NT2/D1 (cell line): Measurements from ENCODE around the gene LIMS1.
A peak's percentile ranks its signal among the peaks of the same experiment; 100 is the strongest.

Experiments used
- DNase-seq: peaks from one replicate; pipeline ENCODE4 v3.0.0-alpha.2; 2011; ENCODE audit warnings: low read depth, low spot score
- H3K27me3 ChIP-seq: 2 replicates; pipeline ENCODE4 v1.6.0; 2011; ENCODE audit warnings: mild to moderate bottlenecking; ENCODE audit not compliant: insufficient read length, insufficient read depth
- H3K36me3 ChIP-seq: 2 replicates; pipeline ENCODE4 v1.6.1; 2011; ENCODE audit warnings: mild to moderate bottlenecking, low read length, mixed read lengths; ENCODE audit not compliant: insufficient read depth, insufficient read length
- H3K4me1 ChIP-seq: 2 replicates; pipeline ENCODE4 v1.5.1; 2011; ENCODE audit not compliant: insufficient read depth, insufficient read length
- H3K4me3 ChIP-seq: 2 replicates; pipeline ENCODE4 v1.5.1; 2011; ENCODE audit warnings: low read depth; ENCODE audit not compliant: insufficient read length
- H3K9ac ChIP-seq: 2 replicates; pipeline ENCODE4 v1.6.0; 2011; ENCODE audit warnings: low read depth; ENCODE audit not compliant: insufficient read length
- H3K9me3 ChIP-seq: 2 replicates; pipeline ENCODE4 v1.5.1; 2011; ENCODE audit warnings: mild to moderate bottlenecking, low read length; ENCODE audit not compliant: insufficient read depth
- SUZ12 ChIP-seq: IDR thresholded peaks from 2 replicates; pipeline ENCODE4 v1.6.1; 2011; ENCODE audit not compliant: insufficient read length, insufficient read depth; ENCODE audit errors: extremely low read depth
- YY1 ChIP-seq: IDR thresholded peaks from 2 replicates; pipeline ENCODE4 v1.6.1; 2011; ENCODE audit not compliant: insufficient read length, insufficient read depth
- ZNF274 ChIP-seq: IDR thresholded peaks from 2 replicates; pipeline ENCODE4 v1.6.1; 2011; ENCODE audit warnings: mild to moderate bottlenecking, low read depth, low read length

The LIMS1 gene

DNA sequence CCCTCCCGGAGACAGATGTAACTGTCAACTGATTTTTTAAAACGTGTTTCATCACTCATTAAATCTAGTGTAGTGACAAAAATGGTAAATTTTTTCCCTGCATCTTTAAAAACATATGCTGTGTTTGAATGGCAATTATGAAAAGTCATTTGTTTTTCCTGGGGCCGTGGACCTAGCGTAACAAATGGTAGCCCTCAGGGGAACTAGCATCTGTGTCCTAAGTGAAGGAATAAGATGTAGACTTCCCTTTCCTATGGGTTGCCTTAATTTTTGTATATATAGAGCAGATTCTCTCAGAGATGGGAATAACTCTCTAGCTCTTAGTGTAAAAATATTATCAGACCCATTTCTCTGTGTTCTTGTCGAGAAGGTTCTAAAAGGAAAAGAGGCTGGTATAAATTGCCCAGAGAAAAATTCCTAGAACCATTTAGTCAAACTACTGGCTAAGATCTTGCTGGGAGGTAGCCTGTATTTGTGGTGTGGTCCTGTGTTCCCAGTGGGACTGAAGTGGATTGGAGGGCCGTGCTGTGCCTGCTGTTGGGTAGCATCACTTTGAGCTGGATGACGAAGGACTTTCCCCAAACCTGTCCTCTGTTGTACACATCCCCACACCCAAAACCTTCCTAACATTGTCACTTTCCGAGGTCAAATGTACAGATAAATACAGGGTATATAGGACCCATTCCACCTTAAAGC lies 85.8 kb downstream of the LIMS1 start:
- H3K9me3 ChIP-seq = no peaks in the 10 kb centered on the region
- no peak for DNase-seq
- no peaks in the 10 kb centered on the region for H3K4me1 ChIP-seq
- H3K9ac ChIP-seq = no peak overlapping the region
- TF ChIP-seq YY1 = no peak
- no peak for TF ChIP-seq ZNF274
- no peak for TF ChIP-seq SUZ12
- H3K4me3 ChIP-seq = no peak overlapping the region
- peaks cover 2% of the 10 kb centered on the region for H3K36me3 ChIP-seq
- H3K27me3 ChIP-seq = no peaks in the 10 kb centered on the region

DNA sequence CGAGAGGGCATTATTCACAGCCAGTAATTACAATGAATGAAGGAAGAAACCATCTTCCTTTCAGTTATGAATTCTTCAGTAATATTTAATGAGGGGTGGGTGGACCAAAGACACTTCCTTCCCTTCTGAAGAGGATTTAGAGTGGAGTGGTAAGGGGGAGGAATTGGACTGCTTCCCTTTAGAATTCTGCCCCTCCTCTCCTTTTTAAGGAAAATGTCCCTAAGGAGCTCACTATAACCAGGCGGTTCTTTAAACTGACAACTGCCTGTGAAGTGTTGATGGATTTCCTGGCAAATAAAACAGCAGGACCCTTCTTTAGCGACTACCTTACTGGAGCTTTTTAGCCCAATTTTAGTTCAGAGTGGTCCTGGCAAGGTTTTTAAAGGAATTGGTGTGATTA lies 86.4 kb downstream of the LIMS1 start:
- Histone ChIP-seq H3K4me3 (no peak overlapping the region), H3K36me3 (peaks cover 2% of the 10 kb centered on the region), H3K9me3 (no peaks in the 10 kb centered on the region), H3K4me1 (no peaks in the 10 kb centered on the region), H3K27me3 (no peaks in the 10 kb centered on the region), H3K9ac (no peak overlapping the region)
- DNase-seq = no peak
- TF ChIP-seq SUZ12 = no peak
- TF ChIP-seq YY1 = no peak
- no peak for TF ChIP-seq ZNF274

DNA sequence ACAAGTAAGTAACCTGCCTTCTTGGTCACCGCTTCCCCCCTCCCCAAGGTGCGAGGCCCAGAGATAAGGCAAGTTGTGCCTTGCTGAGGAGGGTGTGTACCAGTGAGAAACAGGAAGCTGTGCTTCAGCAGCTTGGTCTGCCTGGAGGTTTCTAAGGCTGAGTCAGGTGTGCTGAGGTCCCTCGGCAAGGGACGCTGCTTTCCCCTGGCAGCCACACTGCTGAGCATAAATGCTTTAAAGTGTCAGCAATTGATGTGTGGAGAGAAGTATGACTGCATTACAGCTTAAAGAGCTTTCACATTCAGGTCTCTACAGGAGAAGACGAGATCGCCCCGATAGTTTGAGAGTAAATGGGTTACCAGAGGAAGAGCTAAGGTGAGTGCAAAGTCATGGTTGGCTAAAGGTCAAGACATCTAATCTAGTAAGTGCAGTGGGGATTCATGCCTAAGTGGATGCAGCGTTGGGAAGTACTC lies 86.9 kb downstream of the LIMS1 start:
- Histone ChIP-seq H3K9me3 (no peaks in the 10 kb centered on the region), H3K36me3 (no peaks in the 10 kb centered on the region), H3K4me1 (no peaks in the 10 kb centered on the region), H3K9ac (no peak overlapping the region), H3K27me3 (no peaks in the 10 kb centered on the region), H3K4me3 (no peak overlapping the region)
- DNase-seq = peak; percentile 48
- TF ChIP-seq YY1 (no peak), ZNF274 (no peak)

DNA sequence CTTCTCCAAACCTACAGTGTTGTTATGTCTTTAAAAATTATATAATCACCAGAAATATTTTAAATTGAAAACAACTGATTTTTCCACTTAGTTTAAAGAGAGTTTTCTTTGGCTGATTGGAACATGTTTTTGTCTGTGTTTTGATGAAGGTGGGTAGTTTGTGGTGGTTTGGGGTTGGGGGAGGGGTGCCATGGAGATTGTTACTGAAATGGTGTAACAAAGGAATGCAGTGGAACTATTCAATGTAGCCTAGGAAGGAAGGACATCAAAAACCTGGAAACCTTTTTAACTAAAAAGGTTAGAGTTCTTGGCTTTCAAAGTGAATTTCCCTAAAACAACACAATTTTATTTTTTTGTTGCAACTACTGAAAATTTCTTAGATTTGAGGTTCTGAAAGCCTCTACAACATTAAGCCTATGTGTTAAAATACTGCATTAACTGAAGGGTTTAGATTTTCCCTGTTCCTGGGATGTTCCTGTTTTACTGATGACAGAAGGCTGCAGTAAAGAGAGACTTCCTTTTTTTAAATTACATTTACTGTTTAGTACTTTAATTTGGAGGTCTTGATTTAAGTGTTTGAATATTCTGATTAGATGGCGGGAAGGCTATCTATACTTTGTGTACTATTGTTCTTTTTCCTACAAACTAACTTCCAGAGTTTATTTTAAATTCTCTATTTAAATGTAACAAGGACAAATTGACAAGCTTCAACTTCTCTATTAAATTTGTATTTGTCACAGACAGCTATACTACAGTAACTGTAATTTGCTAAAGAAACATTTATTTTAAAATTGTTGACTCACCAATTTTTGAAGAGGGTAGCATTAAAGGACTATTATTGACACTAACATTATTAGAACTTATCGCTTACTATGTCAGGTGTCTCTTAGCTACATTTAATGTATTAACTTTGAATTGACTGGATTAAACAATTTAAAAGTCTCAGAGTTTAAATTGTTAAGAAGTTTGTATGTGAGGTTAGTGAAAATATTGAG lies 87.7 kb downstream of the LIMS1 start:
- no peak overlapping the region for H3K9ac ChIP-seq
- DNase-seq = peak; percentile 22
- no peaks in the 10 kb centered on the region for H3K9me3 ChIP-seq
- H3K36me3 ChIP-seq = no peaks in the 10 kb centered on the region
- no peaks in the 10 kb centered on the region for H3K27me3 ChIP-seq
- no peaks in the 10 kb centered on the region for H3K4me1 ChIP-seq
- no peak overlapping the region for H3K4me3 ChIP-seq
- TF ChIP-seq ZNF274 = no peak
- no peak for TF ChIP-seq YY1
- no peak for TF ChIP-seq SUZ12

DNA sequence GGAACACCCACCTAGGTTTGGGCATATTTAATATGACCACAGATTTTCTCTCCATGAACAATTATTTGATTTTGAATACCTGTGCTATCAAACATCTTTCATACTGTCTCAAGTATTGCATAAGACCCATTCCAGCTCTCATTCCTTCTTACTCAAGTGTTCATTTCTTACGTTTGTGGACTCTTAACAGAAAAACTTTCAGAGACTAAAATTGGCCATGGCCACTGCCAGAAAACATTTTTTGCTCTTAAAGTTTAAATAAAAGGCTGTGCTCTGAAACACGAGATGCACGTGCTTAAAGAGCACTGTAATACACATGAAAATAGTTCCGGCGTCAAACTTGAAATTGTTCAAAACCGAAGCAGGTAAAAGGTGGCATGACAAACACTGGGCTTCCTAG lies 89.3 kb downstream of the LIMS1 start:
- H3K9me3 ChIP-seq = no peaks in the 10 kb centered on the region
- no peak overlapping the region for H3K9ac ChIP-seq
- TF ChIP-seq YY1 (no peak), SUZ12 (no peak), ZNF274 (no peak)
- DNase-seq = no peak
- no peak overlapping the region for H3K4me3 ChIP-seq
- H3K36me3 ChIP-seq = no peaks in the 10 kb centered on the region
- no peaks in the 10 kb centered on the region for H3K27me3 ChIP-seq
- H3K4me1 ChIP-seq = no peaks in the 10 kb centered on the region

DNA sequence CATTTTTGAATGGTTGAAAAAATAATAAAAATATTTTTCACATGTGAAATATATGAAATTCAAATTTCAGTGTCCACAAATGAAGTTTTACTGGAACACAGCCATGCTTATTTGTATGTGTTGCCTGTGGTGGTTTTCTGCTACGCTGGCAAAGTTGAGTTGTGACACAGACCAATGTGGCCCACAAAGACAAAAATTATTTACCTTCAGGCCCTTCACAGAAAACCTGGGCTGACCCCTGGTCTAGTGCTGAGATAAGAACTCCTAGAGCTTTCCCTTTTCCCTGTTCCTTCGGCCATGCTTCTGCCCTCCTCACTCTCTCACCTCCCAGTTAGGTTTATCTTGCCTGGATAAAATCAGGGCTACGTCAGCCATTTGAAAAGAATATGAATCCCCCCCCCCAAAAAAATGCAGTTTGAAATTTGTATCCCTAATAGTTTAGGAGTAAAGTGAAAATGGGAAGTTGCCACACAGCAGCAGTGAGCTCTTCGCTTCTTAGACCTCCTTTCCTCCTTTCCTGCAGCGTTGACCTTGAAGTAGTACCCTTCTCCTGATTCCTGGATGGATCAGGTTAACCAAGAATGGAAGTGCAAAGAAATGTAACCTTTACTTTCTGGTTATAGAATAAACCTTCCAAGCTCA lies 91.0 kb downstream of the LIMS1 start:
- Histone ChIP-seq H3K4me3 (no peak overlapping the region), H3K27me3 (no peaks in the 10 kb centered on the region), H3K36me3 (no peaks in the 10 kb centered on the region), H3K9ac (no peak overlapping the region), H3K9me3 (no peaks in the 10 kb centered on the region), H3K4me1 (no peaks in the 10 kb centered on the region)
- TF ChIP-seq YY1 = no peak
- TF ChIP-seq ZNF274 = no peak
- no peak for TF ChIP-seq SUZ12
- DNase-seq = no peak

DNA sequence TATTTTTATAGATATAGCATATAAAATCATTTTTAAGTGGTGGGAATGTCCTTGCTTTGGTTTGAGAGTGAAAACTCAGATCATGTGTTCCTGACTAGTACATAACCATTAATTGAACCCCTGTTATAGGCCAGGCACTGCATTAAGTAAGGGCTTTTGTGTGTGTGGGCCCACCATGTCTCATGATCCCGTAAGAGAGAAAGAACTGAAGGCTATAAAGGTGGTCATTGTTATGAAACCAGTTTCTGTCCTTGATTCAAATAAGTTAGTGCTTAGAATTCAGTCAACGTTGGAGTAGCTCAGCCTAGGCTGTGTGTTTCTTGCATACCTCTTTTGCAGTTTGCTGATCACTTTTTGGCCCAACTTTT lies 91.5 kb downstream of the LIMS1 start:
- Histone ChIP-seq H3K9me3 (no peaks in the 10 kb centered on the region), H3K4me3 (no peak overlapping the region), H3K27me3 (no peaks in the 10 kb centered on the region), H3K4me1 (no peaks in the 10 kb centered on the region), H3K36me3 (no peaks in the 10 kb centered on the region), H3K9ac (no peak overlapping the region)
- DNase-seq = no peak
- TF ChIP-seq SUZ12 = no peak
- TF ChIP-seq ZNF274 = no peak
